Gastroesophageal sphincter (tissue), 4 donors: ENCODE data around the gene STAT6. TPM values are rescaled to one million over a fixed set of nuclear protein-coding genes. Genes with fewer than 3 reads are reported as not detected.

ENCODE experiments used
- ATAC-seq: fragments of 150-250 bp; one replicate; pipeline ENCODE4 v1.9.1; 2016; ENCODE audit warnings: mild to moderate bottlenecking, moderate library complexity
- H3K27ac ChIP-seq, 4 donors: fragments of 200-600 bp; sonication (generic) in 3 of 4; 1 replicate in 3 of 4; 2 replicates in 1 of 4; pipeline ENCODE4 v1.5.1; 2016 to 2019
- H3K27me3 ChIP-seq: fragments of 200-600 bp; sonication (generic); one replicate; pipeline ENCODE4 v1.5.1; 2019
- H3K36me3 ChIP-seq, 2 donors: fragments of 200-600 bp; sonication (generic); one replicate each; pipeline ENCODE4 v1.5.1; 2019; ENCODE audit warnings: control low read depth in 1 of 2
- H3K4me1 ChIP-seq, 3 donors: fragments of 200-600 bp; sonication (generic); 1 replicate in 2 of 3; 2 replicates in 1 of 3; pipeline ENCODE4 v1.5.1; 2016 to 2019; ENCODE audit warnings: control low read depth in 2 of 3
- H3K4me3 ChIP-seq, 2 donors: fragments of 200-600 bp; sonication (generic); one replicate each; pipeline ENCODE4 v1.5.1; 2019; ENCODE audit warnings: mild to moderate bottlenecking in 1 of 2, moderate library complexity in 1 of 2
- H3K9me3 ChIP-seq, 3 donors: fragments of 200-600 bp; sonication (generic); one replicate each; pipeline ENCODE4 v1.5.1; 2017 to 2019; ENCODE audit warnings: control low read depth in 2 of 3
- CTCF ChIP-seq, 4 experiments: fragments of 200-600 bp in 2 of 4; fragments of 450-650 bp in 2 of 4; sonication (generic) in 1 of 4; IDR thresholded peaks; one replicate each; pipeline ENCODE4 v1.5.1; 2017 to 2019; ENCODE audit warnings: antibody characterized with exemption in 4 of 4, mild to moderate bottlenecking in 2 of 4, moderate library complexity in 2 of 4
- EP300 ChIP-seq: sonication (generic); formaldehyde crosslinking; IDR thresholded peaks from one replicate; pipeline ENCODE4 v1.6.1; 2017; ENCODE audit warnings: antibody characterized with exemption, mild to moderate bottlenecking
- POLR2A ChIP-seq, 2 donors: fragments of 450-650 bp; IDR thresholded peaks; one replicate each; pipeline ENCODE4 v1.6.1; 2017; ENCODE audit warnings: antibody characterized with exemption in 2 of 2, mild to moderate bottlenecking in 2 of 2, moderate library complexity in 1 of 2
- POLR2AphosphoS5 ChIP-seq: sonication (generic); formaldehyde crosslinking; IDR thresholded peaks from one replicate; pipeline ENCODE4 v1.6.1; 2017; ENCODE audit warnings: antibody characterized with exemption
- WGBS, 2 donors: methylation state at CpG; one replicate each; pipeline ENCODE4 v1.1.5; 2018; ENCODE audit warnings: low coverage in 1 of 2; 5-methylcytosine and 5-hydroxymethylcytosine counted together
- total RNA-seq, 4 donors: library from RNA; depleted of rRNA; stranded (reverse); fragments of >200 nt; gene quantifications; one replicate each; pipeline ENCODE4 v1.1.0, GENCODE V29; 2016

Gene STAT6
- total RNA-seq, 4 donors from 2014 or later, result 92.5 to 166 (median 156) TPM

- ATAC-seq, result no peak
- peaks cover 0 to 71% (median 9%) of the 10 kb centered on the region in 3 donors for H3K4me1 ChIP-seq
- 0% methylated on average over 3 of the region's 12 CpGs; no CpG with 5 or more reads in 1 of the 2 donors for WGBS, 2 donors
- H3K27me3 ChIP-seq, result no peaks in the 10 kb centered on the region
- H3K4me3 ChIP-seq, result peak overlapping the region; percentile 88 to 91
- H3K36me3 ChIP-seq, result no peaks in the 10 kb centered on the region
- TF ChIP-seq CTCF (IDR thresholded peaks at IDR 0.05) (no peak), POLR2AphosphoS5 (no peak), POLR2A (IDR thresholded peaks at IDR 0.05) (no peak), EP300 (no peak)
- H3K9me3 ChIP-seq, result no peaks in the 10 kb centered on the region
- H3K27ac ChIP-seq, result peak overlapping the region; percentile 98 to 100 (median 99)
Observed at GRCh38 chr12:57129321-57129842, 18.2 kb upstream of the STAT6 start.

- no peaks in the 10 kb centered on the region for H3K27me3 ChIP-seq
- no peak for ATAC-seq
- H3K9me3 ChIP-seq, result no peaks in the 10 kb centered on the region
- H3K4me1 ChIP-seq, result peaks cover 0 to 64% (median 8%) of the 10 kb centered on the region in 3 donors
- H3K4me3 ChIP-seq, result peak overlapping the region; percentile 88 to 91
- no peaks in the 10 kb centered on the region for H3K36me3 ChIP-seq
- H3K27ac ChIP-seq, result peak overlapping the region; percentile 98 to 100 (median 99)
- TF ChIP-seq POLR2A (IDR thresholded peaks at IDR 0.05) (no peak), CTCF (IDR thresholded peaks at IDR 0.05) (no peak), POLR2AphosphoS5 (no peak), EP300 (no peak)
- WGBS, 2 donors, result 0% methylated on average over 4 of the region's 35 CpGs; no CpG with 5 or more reads in 1 of the 2 donors
Observed at GRCh38 chr12:57128519-57129247, 17.5 kb upstream of the STAT6 start.

- WGBS, 2 donors, result 3 to 20% methylated on average over 1 to 21 of the region's 57 CpGs
- peak within 1 kb of the TSS; percentile 88 to 91 for H3K4me3 ChIP-seq
- TF ChIP-seq POLR2A (IDR thresholded peaks at IDR 0.05) (peak; percentile 74 to 79), EP300 (no peak), POLR2AphosphoS5 (peak; percentile 86), CTCF (IDR thresholded peaks at IDR 0.05) (no peak)
- H3K27ac ChIP-seq, result peak within 1 kb of the TSS; percentile 98 to 100 (median 99)
- H3K4me1 ChIP-seq, result peaks cover 0 to 56% (median 7%) of the 10 kb centered on the region in 3 donors
- H3K36me3 ChIP-seq, result no peaks in the 10 kb centered on the region
- ATAC-seq, result peak; percentile 83
- H3K27me3 ChIP-seq, result no peaks in the 10 kb centered on the region
- no peaks in the 10 kb centered on the region for H3K9me3 ChIP-seq
Observed at GRCh38 chr12:57127726-57128518, 16.8 kb upstream of the STAT6 start, which contains the start of gene LRP1. Gene LRP1 (plus strand): TSS chr12:57128483. CDS start chr12:57128965, 482 bp downstream.

- 4 to 5% methylated on average over 11 to 12 of the region's 26 CpGs for WGBS, 2 donors
- Histone ChIP-seq H3K4me3 (peak overlapping the region; percentile 88 to 91), H3K36me3 (no peaks in the 10 kb centered on the region), H3K4me1 (peaks cover 0 to 49% (median 7%) of the 10 kb centered on the region in 3 donors), H3K27ac (peak overlapping the region; percentile 98 to 100 (median 99)), H3K27me3 (no peaks in the 10 kb centered on the region), H3K9me3 (no peaks in the 10 kb centered on the region)
- no peak for TF ChIP-seq EP300
- no peak for TF ChIP-seq POLR2AphosphoS5
- TF ChIP-seq POLR2A (IDR thresholded peaks at IDR 0.05), result no peak
- peak in 3 of 4 experiments; percentile 28 to 44 (median 33) for TF ChIP-seq CTCF (IDR thresholded peaks at IDR 0.05)
- no peak for ATAC-seq
Observed at GRCh38 chr12:57127101-57127725, 16.1 kb upstream of the STAT6 start.
